Astrocyte (in vitro differentiated cells and primary cell): Measurements from ENCODE around the gene TMEM222.

Source experiments
- CTCF ChIP-seq: IDR thresholded peaks from 2 replicates; pipeline ENCODE4 v1.5.1; 2011; ENCODE audit warnings: low read depth, mild to moderate bottlenecking, inconsistent platforms, low read length, moderate library complexity; ENCODE audit not compliant: insufficient read depth
- EZH2 ChIP-seq: IDR thresholded peaks from 2 replicates; pipeline ENCODE4 v1.6.1; 2012; ENCODE audit warnings: mild to moderate bottlenecking, low read length, inconsistent platforms; ENCODE audit not compliant: insufficient read depth

- TF ChIP-seq CTCF (no peak), EZH2 (no peak)
Observed at GRCh38 chr1:27298632-27299384, 23.2 kb upstream of the TMEM222 start.
